ENCODE results near the gene MCU. TPM values are rescaled to one million over a fixed set of nuclear protein-coding genes. Genes with fewer than 3 reads are reported as not detected.
"Not testable (repeated sequence)": the region's sequence is repeated elsewhere in the genome, so short reads cannot be mapped to it uniquely, and the experiment has no call there.

MCU gene
- polyA plus RNA-seq, 4 donors: 43.3 to 70.4 (median 48.7) TPM

GRCh38 chr10:72673280-72673679 is 18.7 kb upstream of the MCU start:
- H3K27me3 ChIP-seq (ENCODE audit: control insufficient read depth in 3 of 3, insufficient read depth in 3 of 3, low read length in 3 of 3): no peaks in the 10 kb centered on the region
- H3K36me3 ChIP-seq (ENCODE audit: control insufficient read depth in 3 of 3, insufficient read depth in 2 of 3, low read depth in 1 of 3, low read length in 3 of 3): no peaks in the 10 kb centered on the region
- no peak overlapping the region for H3K4me3 ChIP-seq (ENCODE audit: low read depth in 1 of 3, low read length in 3 of 3)
- H3K9me3 ChIP-seq (ENCODE audit: control insufficient read depth in 2 of 2, insufficient read depth in 1 of 2, low read depth in 1 of 2, low read length in 1 of 2): no peaks in the 10 kb centered on the region
- WGBS, 3 donors: 14 to 76% (median 50%) methylated on average over 1 of the region's 1 CpG
- peak overlapping the region in 1 of 3 donors; percentile 70 for H3K27ac ChIP-seq (ENCODE audit: low read depth in 1 of 3, low read length in 2 of 3)
- no peak for FAIRE-seq
- peak; percentile 71 to 77 for DNase-seq
- H3K4me1 ChIP-seq (ENCODE audit: control insufficient read depth in 3 of 3, insufficient read depth in 2 of 3, low read depth in 1 of 3, low read length in 2 of 3): peaks cover 0 to 22% (median 2%) of the 10 kb centered on the region in 3 donors

- not testable (repeated sequence) for H3K27ac ChIP-seq (ENCODE audit: low read depth in 1 of 3, low read length in 2 of 3); FAIRE-seq
- 91 to 98% (median 96%) methylated on average over 4 of the region's 5 CpGs for WGBS, 3 donors
These were observed 17.8 kb upstream of the MCU start for GRCh38 chr10:72674174-72674573.

GRCh38 chr10:72679838-72680241 is 12.1 kb upstream of the MCU start:
- Histone ChIP-seq H3K4me1 (ENCODE audit: control insufficient read depth in 3 of 3, insufficient read depth in 2 of 3, low read depth in 1 of 3, low read length in 2 of 3) (peaks cover 0 to 25% (median 0%) of the 10 kb centered on the region in 3 donors), H3K27ac (ENCODE audit: low read depth in 1 of 3, low read length in 2 of 3) (peak overlapping the region; percentile 82 to 91 (median 87)), H3K4me3 (ENCODE audit: low read depth in 1 of 3, low read length in 3 of 3) (no peak overlapping the region), H3K36me3 (ENCODE audit: control insufficient read depth in 3 of 3, insufficient read depth in 2 of 3, low read depth in 1 of 3, low read length in 3 of 3) (no peaks in the 10 kb centered on the region), H3K9me3 (ENCODE audit: control insufficient read depth in 2 of 2, insufficient read depth in 1 of 2, low read depth in 1 of 2, low read length in 1 of 2) (no peaks in the 10 kb centered on the region), H3K27me3 (ENCODE audit: control insufficient read depth in 3 of 3, insufficient read depth in 3 of 3, low read length in 3 of 3) (no peaks in the 10 kb centered on the region)
- WGBS, 3 donors: 28 to 54% (median 38%) methylated on average over 4 of the region's 4 CpGs
- DNase-seq (peak; percentile 90 to 96), FAIRE-seq (no peak)

More at GRCh38 chr10:72674174-72674573, 17.8 kb upstream of the MCU start:
- not testable (repeated sequence) for DNase-seq; H3K36me3 ChIP-seq (ENCODE audit: control insufficient read depth in 3 of 3, insufficient read depth in 2 of 3, low read depth in 1 of 3, low read length in 3 of 3); H3K27me3 ChIP-seq (ENCODE audit: control insufficient read depth in 3 of 3, insufficient read depth in 3 of 3, low read length in 3 of 3); H3K4me3 ChIP-seq (ENCODE audit: low read depth in 1 of 3, low read length in 3 of 3); H3K9me3 ChIP-seq (ENCODE audit: control insufficient read depth in 2 of 2, insufficient read depth in 1 of 2, low read depth in 1 of 2, low read length in 1 of 2)
- peaks cover 0 to 27% (median 2%) of the 10 kb centered on the region in 3 donors for H3K4me1 ChIP-seq (ENCODE audit: control insufficient read depth in 3 of 3, insufficient read depth in 2 of 3, low read depth in 1 of 3, low read length in 2 of 3)

- no peak for FAIRE-seq
- H3K4me1 ChIP-seq (ENCODE audit: control insufficient read depth in 3 of 3, insufficient read depth in 2 of 3, low read depth in 1 of 3, low read length in 2 of 3): peaks cover 0 to 20% (median 0%) of the 10 kb centered on the region in 3 donors
- no peak for DNase-seq
- 70 to 82% (median 76%) methylated on average over 6 of the region's 6 CpGs for WGBS, 3 donors
- H3K9me3 ChIP-seq (ENCODE audit: control insufficient read depth in 2 of 2, insufficient read depth in 1 of 2, low read depth in 1 of 2, low read length in 1 of 2): no peaks in the 10 kb centered on the region
- H3K27me3 ChIP-seq (ENCODE audit: control insufficient read depth in 3 of 3, insufficient read depth in 3 of 3, low read length in 3 of 3): no peaks in the 10 kb centered on the region
- no peaks in the 10 kb centered on the region for H3K36me3 ChIP-seq (ENCODE audit: control insufficient read depth in 3 of 3, insufficient read depth in 2 of 3, low read depth in 1 of 3, low read length in 3 of 3)
- no peak overlapping the region for H3K27ac ChIP-seq (ENCODE audit: low read depth in 1 of 3, low read length in 2 of 3)
- H3K4me3 ChIP-seq (ENCODE audit: low read depth in 1 of 3, low read length in 3 of 3): no peak overlapping the region
These were observed 9.3 kb upstream of the MCU start for GRCh38 chr10:72682638-72683037.

GRCh38 chr10:72685264-72685921 is 6.5 kb upstream of the MCU start:
- no peaks in the 10 kb centered on the region for H3K36me3 ChIP-seq (ENCODE audit: control insufficient read depth in 3 of 3, insufficient read depth in 2 of 3, low read depth in 1 of 3, low read length in 3 of 3)
- H3K27me3 ChIP-seq (ENCODE audit: control insufficient read depth in 3 of 3, insufficient read depth in 3 of 3, low read length in 3 of 3): no peaks in the 10 kb centered on the region
- no peak overlapping the region for H3K4me3 ChIP-seq (ENCODE audit: low read depth in 1 of 3, low read length in 3 of 3)
- peak in 1 of 2 donors; percentile 53 for DNase-seq
- 29 to 65% (median 43%) methylated on average over 7 of the region's 7 CpGs for WGBS, 3 donors
- H3K4me1 ChIP-seq (ENCODE audit: control insufficient read depth in 3 of 3, insufficient read depth in 2 of 3, low read depth in 1 of 3, low read length in 2 of 3): peaks cover 0 to 16% (median 0%) of the 10 kb centered on the region in 3 donors
- FAIRE-seq: no peak
- H3K27ac ChIP-seq (ENCODE audit: low read depth in 1 of 3, low read length in 2 of 3): no peak overlapping the region
- H3K9me3 ChIP-seq (ENCODE audit: control insufficient read depth in 2 of 2, insufficient read depth in 1 of 2, low read depth in 1 of 2, low read length in 1 of 2): no peaks in the 10 kb centered on the region

DNA sequence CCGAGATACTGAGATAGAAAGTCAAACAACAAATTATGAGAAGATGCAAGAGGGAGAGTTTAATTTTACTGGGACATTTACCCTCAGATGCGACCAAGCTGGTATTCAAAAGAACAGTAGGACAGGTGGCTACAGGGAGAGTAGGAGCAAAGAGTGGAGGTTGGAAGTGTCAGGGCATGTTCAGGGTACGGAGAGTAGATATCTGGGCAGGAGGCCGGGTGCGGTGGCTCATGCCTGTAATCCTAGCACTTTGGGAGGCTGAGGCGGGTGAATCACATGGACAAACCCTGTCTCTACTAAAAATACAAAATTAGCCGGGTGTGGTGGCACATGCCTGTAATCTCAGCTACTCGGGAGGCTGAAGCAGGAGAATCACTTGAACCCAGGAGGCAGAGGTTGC is 5.5 kb upstream of the MCU start:
- not testable (repeated sequence) for H3K27ac ChIP-seq (ENCODE audit: low read depth in 1 of 3, low read length in 2 of 3); H3K9me3 ChIP-seq (ENCODE audit: control insufficient read depth in 2 of 2, insufficient read depth in 1 of 2, low read depth in 1 of 2, low read length in 1 of 2); DNase-seq; FAIRE-seq; H3K36me3 ChIP-seq (ENCODE audit: control insufficient read depth in 3 of 3, insufficient read depth in 2 of 3, low read depth in 1 of 3, low read length in 3 of 3); H3K27me3 ChIP-seq (ENCODE audit: control insufficient read depth in 3 of 3, insufficient read depth in 3 of 3, low read length in 3 of 3); H3K4me3 ChIP-seq (ENCODE audit: low read depth in 1 of 3, low read length in 3 of 3)
- WGBS, 3 donors: 80 to 90% (median 88%) methylated on average over 8 of the region's 8 CpGs
- H3K4me1 ChIP-seq (ENCODE audit: control insufficient read depth in 3 of 3, insufficient read depth in 2 of 3, low read depth in 1 of 3, low read length in 2 of 3): peaks cover 0 to 12% (median 0%) of the 10 kb centered on the region in 3 donors

DNA sequence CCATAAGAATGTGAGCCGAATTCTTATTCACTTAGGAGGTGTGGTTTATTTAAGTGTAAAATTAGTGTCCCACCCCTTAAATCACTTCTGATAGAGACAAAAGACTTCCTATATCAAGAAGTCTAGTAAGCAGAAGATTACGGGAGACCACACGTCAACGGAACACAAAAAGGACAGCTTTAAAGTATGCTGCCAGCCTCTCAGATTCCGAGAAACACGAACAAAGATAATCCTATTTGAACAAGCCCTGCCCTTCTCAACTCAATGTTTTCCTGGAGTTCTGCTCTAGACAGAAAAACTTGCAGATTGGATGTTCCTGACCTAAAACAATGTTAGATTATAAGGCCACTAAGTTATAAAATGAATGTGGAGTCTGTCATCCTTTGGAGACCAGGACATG is 4.9 kb upstream of the MCU start:
- 20 to 64% (median 32%) methylated on average over 6 of the region's 6 CpGs for WGBS, 3 donors
- Histone ChIP-seq H3K36me3 (ENCODE audit: control insufficient read depth in 3 of 3, insufficient read depth in 2 of 3, low read depth in 1 of 3, low read length in 3 of 3) (no peaks in the 10 kb centered on the region), H3K9me3 (ENCODE audit: control insufficient read depth in 2 of 2, insufficient read depth in 1 of 2, low read depth in 1 of 2, low read length in 1 of 2) (no peaks in the 10 kb centered on the region), H3K4me3 (ENCODE audit: low read depth in 1 of 3, low read length in 3 of 3) (no peak overlapping the region), H3K27me3 (ENCODE audit: control insufficient read depth in 3 of 3, insufficient read depth in 3 of 3, low read length in 3 of 3) (no peaks in the 10 kb centered on the region), H3K4me1 (ENCODE audit: control insufficient read depth in 3 of 3, insufficient read depth in 2 of 3, low read depth in 1 of 3, low read length in 2 of 3) (peaks cover 0 to 12% (median 0%) of the 10 kb centered on the region in 3 donors), H3K27ac (ENCODE audit: low read depth in 1 of 3, low read length in 2 of 3) (peak overlapping the region in 2 of 3 donors; percentile 41 to 64)
- DNase-seq (peak; percentile 39 to 59), FAIRE-seq (no peak)

DNA sequence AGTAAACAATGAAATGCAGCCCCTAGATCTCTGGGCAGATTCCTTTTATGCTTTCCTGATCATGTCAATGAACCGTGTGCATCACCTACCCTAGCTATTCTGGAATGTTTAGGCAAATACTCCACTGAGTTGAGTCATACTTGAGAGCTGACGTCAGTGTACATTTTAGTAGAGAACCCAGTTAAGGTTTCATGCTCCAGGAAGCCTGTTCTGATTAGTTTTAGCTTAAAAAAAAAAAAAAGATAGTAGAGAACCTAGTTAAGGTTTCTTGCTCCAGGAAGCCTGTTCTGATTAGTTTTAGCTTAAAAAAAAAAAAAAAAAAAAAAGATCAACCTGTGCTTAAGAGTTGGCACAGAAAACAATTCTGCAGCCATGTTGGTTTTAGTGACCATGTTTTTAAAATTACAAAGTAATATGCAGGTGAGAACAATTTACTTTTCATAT is 3.7 kb upstream of the MCU start:
- Histone ChIP-seq H3K9me3 (ENCODE audit: control insufficient read depth in 2 of 2, insufficient read depth in 1 of 2, low read depth in 1 of 2, low read length in 1 of 2) (no peaks in the 10 kb centered on the region), H3K4me1 (ENCODE audit: control insufficient read depth in 3 of 3, insufficient read depth in 2 of 3, low read depth in 1 of 3, low read length in 2 of 3) (peaks cover 0 to 12% (median 0%) of the 10 kb centered on the region in 3 donors), H3K4me3 (ENCODE audit: low read depth in 1 of 3, low read length in 3 of 3) (no peak overlapping the region), H3K27ac (ENCODE audit: low read depth in 1 of 3, low read length in 2 of 3) (no peak overlapping the region), H3K36me3 (ENCODE audit: control insufficient read depth in 3 of 3, insufficient read depth in 2 of 3, low read depth in 1 of 3, low read length in 3 of 3) (no peaks in the 10 kb centered on the region), H3K27me3 (ENCODE audit: control insufficient read depth in 3 of 3, insufficient read depth in 3 of 3, low read length in 3 of 3) (no peaks in the 10 kb centered on the region)
- DNase-seq (peak in 1 of 2 donors; percentile 66), FAIRE-seq (no peak)
- WGBS, 3 donors: 32 to 51% (median 38%) methylated on average over 2 of the region's 2 CpGs
